Lower leg skin (tissue), 4 donors: ENCODE measurements around the gene ZNF428. TPM values are rescaled to one million over a fixed set of nuclear protein-coding genes. Genes with fewer than 3 reads are reported as not detected.

Source experiments
- DNase-seq, 2 donors: peaks; one replicate each; pipeline ENCODE4 v3.0.0-alpha.2; 2019; ENCODE audit warnings: low spot score in 2 of 2
- H3K4me3 ChIP-seq: fragments of 200-600 bp; sonication (generic); 2 replicates; pipeline ENCODE4 v1.5.1; 2017; ENCODE audit warnings: mild to moderate bottlenecking, low read depth; ENCODE audit not compliant: poor library complexity, severe bottlenecking
- POLR2A ChIP-seq, 2 donors: fragments of 450-650 bp; IDR thresholded peaks; one replicate each; pipeline ENCODE4 v1.6.1; 2016 to 2017; ENCODE audit warnings: antibody characterized with exemption in 2 of 2, mild to moderate bottlenecking in 1 of 2, moderate library complexity in 1 of 2
- WGBS, 2 donors: methylation state at CpG; one replicate each; pipeline ENCODE4 v1.1.5; 2018; 5-methylcytosine and 5-hydroxymethylcytosine counted together
- intact Hi-C: fragments of 100-400 bp; cut with DNase I; formaldehyde crosslinking; loops from one replicate; pipeline ENCODE4 v1.15.0; 2023; ENCODE audit warnings: low total_unique reads
- total RNA-seq, 4 donors: library from RNA; depleted of rRNA; stranded (reverse); fragments of >200 nt; gene quantifications; one replicate each; pipeline ENCODE4 v1.1.0, GENCODE V29; 2016
- TF ChIP-seq, protein P1 (sequence below), 3 donors: fragments of 450-650 bp; IDR thresholded peaks; one replicate each; pipeline ENCODE4 v1.5.1; 2016; ENCODE audit warnings: antibody characterized with exemption in 3 of 3, mild to moderate bottlenecking in 3 of 3, moderate library complexity in 2 of 3

The ZNF428 gene
- total RNA-seq, 4 donors from 2014 or later: 5.3 to 27.3 (median 15.1) TPM

GRCh38 chr19:43595605-43595998 is 23.8 kb downstream of the ZNF428 start:
- TF ChIP-seq, protein P1, sequence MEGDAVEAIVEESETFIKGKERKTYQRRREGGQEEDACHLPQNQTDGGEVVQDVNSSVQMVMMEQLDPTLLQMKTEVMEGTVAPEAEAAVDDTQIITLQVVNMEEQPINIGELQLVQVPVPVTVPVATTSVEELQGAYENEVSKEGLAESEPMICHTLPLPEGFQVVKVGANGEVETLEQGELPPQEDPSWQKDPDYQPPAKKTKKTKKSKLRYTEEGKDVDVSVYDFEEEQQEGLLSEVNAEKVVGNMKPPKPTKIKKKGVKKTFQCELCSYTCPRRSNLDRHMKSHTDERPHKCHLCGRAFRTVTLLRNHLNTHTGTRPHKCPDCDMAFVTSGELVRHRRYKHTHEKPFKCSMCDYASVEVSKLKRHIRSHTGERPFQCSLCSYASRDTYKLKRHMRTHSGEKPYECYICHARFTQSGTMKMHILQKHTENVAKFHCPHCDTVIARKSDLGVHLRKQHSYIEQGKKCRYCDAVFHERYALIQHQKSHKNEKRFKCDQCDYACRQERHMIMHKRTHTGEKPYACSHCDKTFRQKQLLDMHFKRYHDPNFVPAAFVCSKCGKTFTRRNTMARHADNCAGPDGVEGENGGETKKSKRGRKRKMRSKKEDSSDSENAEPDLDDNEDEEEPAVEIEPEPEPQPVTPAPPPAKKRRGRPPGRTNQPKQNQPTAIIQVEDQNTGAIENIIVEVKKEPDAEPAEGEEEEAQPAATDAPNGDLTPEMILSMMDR (IDR thresholded peaks at IDR 0.05): no peak
- peak in 1 of 2 donors; percentile 30 for TF ChIP-seq POLR2A (IDR thresholded peaks at IDR 0.05)

DNA sequence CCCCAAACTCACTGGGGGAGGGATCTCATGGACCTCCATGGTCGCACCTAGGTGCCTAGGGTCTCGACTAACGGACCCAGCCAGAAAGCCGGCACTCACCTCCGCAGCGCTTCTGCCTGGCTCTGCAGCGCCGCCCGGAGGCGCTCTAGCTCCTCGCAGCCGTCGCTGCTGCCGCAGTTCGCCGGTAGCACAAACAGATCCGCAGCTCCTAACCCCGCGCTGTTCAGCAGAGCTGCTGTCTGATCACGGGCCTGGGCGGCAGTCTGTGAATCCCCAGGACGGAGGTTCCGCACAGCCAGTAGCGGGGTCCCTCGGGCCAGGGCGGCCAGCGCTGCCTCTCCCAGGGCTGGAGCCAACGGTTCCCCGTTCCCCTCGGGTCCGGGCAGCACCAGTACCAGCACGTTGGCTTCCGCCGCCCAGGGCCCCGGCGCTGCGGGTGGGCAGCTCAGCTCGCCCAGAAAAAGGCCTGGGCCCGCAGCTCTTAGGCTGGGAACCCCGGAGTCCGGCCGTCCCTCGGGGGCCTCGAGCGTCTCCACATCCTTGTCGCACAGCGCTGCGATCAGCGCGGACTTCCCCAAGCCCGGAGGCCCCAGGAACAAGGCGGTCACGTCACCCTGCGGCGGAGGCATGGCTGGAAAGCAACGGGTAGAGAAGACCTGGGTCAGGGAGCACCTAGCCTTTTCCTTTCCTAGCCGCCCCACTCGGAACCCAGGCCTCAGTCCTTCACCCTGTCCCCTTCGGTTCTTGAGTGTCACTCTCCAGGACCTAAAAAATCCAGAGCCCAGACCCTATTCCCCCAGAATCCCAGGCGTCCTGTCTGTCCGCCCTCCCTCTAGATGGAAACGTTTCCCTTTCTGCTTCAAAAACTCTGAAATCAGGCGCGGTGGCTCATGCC is 24.5 kb downstream of the ZNF428 start:
- peak overlapping the region; percentile 53 for H3K4me3 ChIP-seq
- intact Hi-C loops: no loop called here
- 1 to 2% methylated on average over 29 to 58 of the region's 64 CpGs for WGBS, 2 donors
- peak; percentile 46 to 93 for DNase-seq
- TF ChIP-seq POLR2A (IDR thresholded peaks at IDR 0.05): no peak
- TF ChIP-seq, protein P1 (IDR thresholded peaks at IDR 0.05): peak in 1 of 3 donors; percentile 58

More at GRCh38 chr19:43595605-43595998, 23.8 kb downstream of the ZNF428 start:
- intact Hi-C loops: no loop called here
- H3K4me3 ChIP-seq: peak overlapping the region; percentile 53
- WGBS, 2 donors: 0% methylated on average over 18 of the region's 18 CpGs
- no peak for DNase-seq

GRCh38 chr19:43594081-43594697 is 25.2 kb downstream of the ZNF428 start:
- no peak overlapping the region for H3K4me3 ChIP-seq
- no peak for TF ChIP-seq POLR2A (IDR thresholded peaks at IDR 0.05)
- TF ChIP-seq, protein P1 (IDR thresholded peaks at IDR 0.05): no peak
- WGBS, 2 donors: 81 to 84% methylated on average over 10 of the region's 10 CpGs
- no peak for DNase-seq
- intact Hi-C loops: no loop called here

DNA sequence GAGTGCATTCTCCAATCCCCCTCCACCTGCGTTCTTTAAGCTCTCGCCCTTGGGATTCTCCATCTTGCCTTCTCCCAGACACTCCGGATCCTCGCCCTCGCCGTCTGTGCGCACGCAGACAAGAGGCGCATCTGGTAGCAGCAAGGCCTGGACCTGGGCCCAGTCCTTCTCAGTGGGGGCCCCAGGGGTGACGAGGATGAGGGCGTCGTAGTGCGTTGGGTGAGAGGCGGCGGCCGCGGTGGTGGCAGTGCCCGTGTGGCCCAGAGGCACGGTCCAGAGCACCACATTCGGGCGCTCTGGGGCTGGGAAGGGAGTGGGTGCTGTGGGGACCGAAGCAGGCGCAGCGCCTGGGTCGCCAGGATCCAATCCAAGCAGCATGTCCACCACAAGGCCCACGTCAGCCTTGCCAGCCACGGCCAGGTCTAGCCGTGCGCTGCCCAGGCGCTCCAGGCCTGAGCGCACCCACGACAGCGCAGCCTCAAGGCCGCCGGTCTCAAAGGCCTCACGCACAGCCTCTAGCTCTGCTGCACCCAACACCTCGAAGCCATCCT is 26.6 kb downstream of the ZNF428 start:
- no peak overlapping the region for H3K4me3 ChIP-seq
- WGBS, 2 donors: 90 to 93% methylated on average over 37 of the region's 37 CpGs
- DNase-seq: no peak
- intact Hi-C loops: no loop called here
- TF ChIP-seq, protein P1 (IDR thresholded peaks at IDR 0.05): no peak
- no peak for TF ChIP-seq POLR2A (IDR thresholded peaks at IDR 0.05)

GRCh38 chr19:43591904-43592772 is 27.3 kb downstream of the ZNF428 start:
- no peak for TF ChIP-seq POLR2A (IDR thresholded peaks at IDR 0.05)
- TF ChIP-seq, protein P1 (IDR thresholded peaks at IDR 0.05): no peak
- no peak for DNase-seq
- 95% methylated on average over 57 to 60 of the region's 63 CpGs for WGBS, 2 donors
- intact Hi-C loops: no loop called here
- no peak overlapping the region for H3K4me3 ChIP-seq
